Measurements from ENCODE around the gene ZNRF3.

Gene ZNRF3

DNA sequence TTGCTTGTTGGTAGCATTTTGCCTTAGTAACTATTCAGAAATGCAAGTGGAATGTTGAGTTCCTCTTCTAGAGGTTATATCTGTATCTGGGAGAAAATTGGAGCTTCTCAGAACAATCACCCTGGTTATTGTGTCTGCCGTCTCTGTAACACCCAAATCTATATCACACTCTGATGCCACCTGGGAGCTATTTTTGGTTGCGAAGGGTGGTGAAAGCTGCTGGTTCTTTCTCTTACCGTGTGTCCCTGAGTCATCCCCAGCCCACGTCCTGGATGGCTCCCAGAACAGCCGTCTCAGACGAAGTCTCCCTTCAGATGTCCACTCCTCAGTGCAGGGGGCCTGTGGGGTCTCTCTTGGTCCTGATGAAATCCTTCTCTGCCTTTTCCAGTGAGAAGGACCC is 94.8 kb downstream of the ZNRF3 start:
- POLR2A ChIA-PET: no interaction called here
- no peak for DNase-seq (ENCODE audit: low read depth, low spot score)
- H3K4me3 ChIP-seq (ENCODE audit: low read depth, low read length): no peak overlapping the region
- CTCF ChIA-PET: interaction anchor here (0.9 kb wide), 1 partner anchor 62 kb away, joined by 6 read pairs; no protein-coding TSS in a partner anchor
- TF ChIP-seq, protein P1, sequence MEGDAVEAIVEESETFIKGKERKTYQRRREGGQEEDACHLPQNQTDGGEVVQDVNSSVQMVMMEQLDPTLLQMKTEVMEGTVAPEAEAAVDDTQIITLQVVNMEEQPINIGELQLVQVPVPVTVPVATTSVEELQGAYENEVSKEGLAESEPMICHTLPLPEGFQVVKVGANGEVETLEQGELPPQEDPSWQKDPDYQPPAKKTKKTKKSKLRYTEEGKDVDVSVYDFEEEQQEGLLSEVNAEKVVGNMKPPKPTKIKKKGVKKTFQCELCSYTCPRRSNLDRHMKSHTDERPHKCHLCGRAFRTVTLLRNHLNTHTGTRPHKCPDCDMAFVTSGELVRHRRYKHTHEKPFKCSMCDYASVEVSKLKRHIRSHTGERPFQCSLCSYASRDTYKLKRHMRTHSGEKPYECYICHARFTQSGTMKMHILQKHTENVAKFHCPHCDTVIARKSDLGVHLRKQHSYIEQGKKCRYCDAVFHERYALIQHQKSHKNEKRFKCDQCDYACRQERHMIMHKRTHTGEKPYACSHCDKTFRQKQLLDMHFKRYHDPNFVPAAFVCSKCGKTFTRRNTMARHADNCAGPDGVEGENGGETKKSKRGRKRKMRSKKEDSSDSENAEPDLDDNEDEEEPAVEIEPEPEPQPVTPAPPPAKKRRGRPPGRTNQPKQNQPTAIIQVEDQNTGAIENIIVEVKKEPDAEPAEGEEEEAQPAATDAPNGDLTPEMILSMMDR (IDR thresholded peaks at IDR 0.05; ENCODE audit: insufficient read depth, low read length, missing control alignments): no peak

DNA sequence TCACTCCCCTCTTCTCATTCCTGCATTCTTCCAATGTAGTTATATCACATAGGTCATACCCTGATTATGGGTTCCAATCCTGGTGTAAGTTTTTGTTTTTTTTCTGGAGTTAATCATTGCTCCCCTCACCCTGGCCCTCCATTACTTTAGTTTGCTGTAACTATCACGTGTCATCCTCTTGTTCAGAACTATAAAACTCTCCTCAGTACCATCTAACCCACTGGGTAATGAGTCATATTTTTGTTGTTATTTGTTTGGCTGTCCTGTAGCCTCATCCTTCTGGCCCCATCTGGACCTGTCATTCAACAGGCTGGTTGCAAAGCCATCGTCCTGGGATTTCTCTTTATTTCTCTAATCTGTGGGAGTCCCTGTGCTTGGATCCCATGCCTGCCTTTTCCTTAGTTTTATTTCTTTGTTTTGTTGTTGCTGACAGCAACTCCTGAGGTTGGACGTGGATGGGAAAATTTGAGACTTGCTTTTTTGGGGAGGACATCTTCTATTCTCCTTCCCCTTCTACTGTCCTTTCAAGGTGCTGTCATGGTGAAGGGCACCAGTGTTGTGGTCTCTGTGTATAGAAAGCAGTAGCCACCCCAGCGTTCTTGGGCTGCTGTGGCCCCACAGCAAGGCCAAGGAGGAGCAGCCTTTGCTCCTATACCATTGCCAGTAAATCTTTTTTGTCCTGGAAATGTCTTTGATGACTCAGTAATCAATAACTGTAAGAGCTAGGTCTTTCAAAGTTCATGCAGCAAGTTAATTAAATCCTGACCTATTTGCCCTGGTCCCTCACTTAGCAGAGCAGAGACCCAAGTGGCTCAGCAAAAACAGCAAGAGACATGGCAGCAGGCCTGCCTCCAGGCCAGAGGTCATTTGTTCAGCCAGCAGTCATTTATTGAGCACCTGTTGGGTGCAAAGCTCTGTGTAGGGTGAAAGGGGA is 95.8 kb downstream of the ZNRF3 start:
- TF ChIP-seq, protein P1 (IDR thresholded peaks at IDR 0.05; ENCODE audit: insufficient read depth, low read length, missing control alignments): no peak
- POLR2A ChIA-PET: no interaction called here
- CTCF ChIA-PET: interaction anchor here (0.5 kb wide), 1 partner anchor 28 kb away, joined by 3 read pairs; no protein-coding TSS in a partner anchor
- no peak overlapping the region for H3K4me3 ChIP-seq (ENCODE audit: low read depth, low read length)
- no peak for DNase-seq (ENCODE audit: low read depth, low spot score)

DNA sequence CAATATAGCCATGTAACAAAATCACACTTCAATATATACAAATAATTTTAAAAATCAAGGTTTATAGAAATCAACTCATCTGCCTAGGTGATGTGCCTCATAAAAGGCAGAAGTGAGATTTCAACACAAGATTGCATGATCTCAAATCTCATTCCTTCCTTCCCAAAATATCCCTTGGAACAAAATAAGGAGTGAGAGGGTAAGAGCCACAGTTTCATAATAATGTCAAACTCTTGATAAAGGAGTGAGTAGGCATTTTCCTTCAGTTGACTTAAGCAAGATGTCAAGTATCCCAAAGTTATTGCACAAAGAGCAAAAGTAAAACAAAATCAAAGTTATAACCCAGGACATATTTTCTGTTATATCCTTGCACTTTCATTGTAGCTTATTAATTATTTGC is 97.0 kb downstream of the ZNRF3 start:
- ChIA-PET CTCF (no interaction called here), POLR2A (no interaction called here)
- no peak overlapping the region for H3K4me3 ChIP-seq (ENCODE audit: low read depth, low read length)
- TF ChIP-seq, protein P1 (IDR thresholded peaks at IDR 0.05; ENCODE audit: insufficient read depth, low read length, missing control alignments): no peak
- no peak for DNase-seq (ENCODE audit: low read depth, low spot score)

DNA sequence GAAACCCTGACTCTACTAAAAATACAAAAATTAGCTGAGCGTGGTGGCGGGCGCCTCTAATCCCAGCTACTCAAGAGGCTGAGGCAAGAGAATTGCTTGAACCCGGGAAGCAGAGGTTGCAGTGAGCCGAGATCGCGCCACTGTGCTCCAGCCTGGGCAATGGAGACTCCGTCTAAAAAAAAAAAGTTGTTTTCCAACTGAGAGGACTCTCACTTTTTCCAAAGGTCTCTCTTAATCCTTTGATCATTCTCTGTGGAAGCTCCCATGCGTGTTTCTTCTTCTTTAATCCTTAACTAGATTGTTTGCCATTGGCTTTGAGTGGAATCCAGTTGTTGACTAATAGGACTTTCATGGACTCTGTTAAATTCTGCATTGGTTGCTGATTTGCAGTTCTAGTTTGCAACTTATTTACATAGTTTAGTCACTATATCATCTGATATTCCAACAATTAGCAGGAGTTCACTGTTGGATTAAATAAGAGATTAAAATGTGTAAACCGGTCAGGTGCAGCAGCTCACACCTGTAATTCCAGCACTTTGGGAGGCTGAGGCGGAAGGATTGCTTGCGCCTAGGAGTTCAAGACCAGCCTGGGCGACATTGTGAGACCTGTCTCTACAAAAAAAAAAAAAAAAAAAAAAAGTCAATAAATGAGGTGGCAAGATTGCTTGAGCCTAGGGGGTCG is 98.6 kb downstream of the ZNRF3 start:
- TF ChIP-seq, protein P1 (IDR thresholded peaks at IDR 0.05; ENCODE audit: insufficient read depth, low read length, missing control alignments): no peak
- ChIA-PET POLR2A (interaction anchor here (0.7 kb wide), 1 partner anchor 147 kb away, joined by 3 read pairs; no protein-coding TSS in a partner anchor), CTCF (interaction anchor here (0.9 kb wide), 1 partner anchor 126 kb away, joined by 3 read pairs; no protein-coding TSS in a partner anchor)
- DNase-seq (ENCODE audit: low read depth, low spot score): no peak
- H3K4me3 ChIP-seq (ENCODE audit: low read depth, low read length): no peak overlapping the region

DNA sequence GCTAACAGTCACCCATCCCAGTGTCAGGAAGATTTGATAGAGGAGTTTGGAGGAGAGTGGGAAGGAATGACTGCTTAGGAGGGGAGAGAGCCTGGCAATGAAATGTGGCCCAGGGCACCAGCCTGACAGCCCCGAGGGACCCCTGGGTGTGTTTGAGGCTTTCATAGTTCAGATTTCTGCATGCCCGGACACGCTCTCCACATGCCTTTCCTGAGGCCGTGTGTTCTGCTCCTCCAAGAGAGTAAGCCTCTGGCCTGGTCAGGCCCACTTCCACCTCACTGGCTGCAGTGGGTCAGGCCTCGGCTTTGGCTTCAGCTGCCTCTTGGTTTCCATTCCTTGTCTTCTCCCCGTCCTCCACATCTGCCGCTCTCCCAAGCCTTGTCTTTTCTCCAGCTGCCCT is 99.8 kb downstream of the ZNRF3 start:
- H3K4me3 ChIP-seq (ENCODE audit: low read depth, low read length): no peak overlapping the region
- ChIA-PET CTCF (interaction anchor here (0.8 to 0.9 kb wide), 2 partner anchors 57 to 128 kb away, joined by 3 to 4 read pairs; no protein-coding TSS in a partner anchor), POLR2A (no interaction called here)
- TF ChIP-seq, protein P1 (IDR thresholded peaks at IDR 0.05; ENCODE audit: insufficient read depth, low read length, missing control alignments): no peak
- DNase-seq (ENCODE audit: low read depth, low spot score): no peak
